UCSD-AML1 (cell line): ENCODE data around the gene DCAF16.
"Not testable (repeated sequence)": the region's sequence is repeated elsewhere in the genome, so short reads cannot be mapped to it uniquely, and the experiment has no call there.

Experiments used
- DNase-seq: peaks from one replicate; lab custom pipeline; 2025; ENCODE audit not compliant: unreplicated experiment; lab: John Stamatoyannopoulos, UW

DCAF16 gene

GRCh38 chr4:17810260-17811077 lies at the start of gene DCAF16, which contains the start of gene NCAPG:
TSS of gene DCAF16 (minus strand) at chr4:17810757. CDS start at chr4:17804141, 6,616 bp downstream.
TSS of gene NCAPG (plus strand) at chr4:17810979. CDS start at chr4:17811078, 99 bp downstream.
- peak; percentile 100 for DNase-seq

GRCh38 chr4:17859793-17860406 lies 49.3 kb upstream of the DCAF16 start:
- no peak for DNase-seq

DNA sequence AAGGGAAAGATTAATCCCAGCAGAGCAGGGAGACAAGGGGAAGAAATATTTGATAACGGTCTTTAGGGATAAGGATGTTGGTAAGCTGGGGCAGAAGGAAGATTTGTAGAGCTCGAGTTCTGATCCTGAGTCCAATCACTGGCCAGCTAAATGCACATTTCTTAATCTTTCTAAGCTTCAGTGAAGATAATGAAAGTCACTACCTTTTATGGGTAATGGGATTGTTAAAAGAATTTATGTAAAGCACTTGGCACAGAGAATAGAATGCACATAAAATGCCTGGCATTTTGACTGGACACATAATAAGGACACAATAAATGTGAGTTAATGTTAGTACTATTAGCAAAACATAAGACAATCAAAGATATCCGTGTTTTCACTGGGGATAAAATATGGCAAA lies 43.5 kb upstream of the DCAF16 start:
- no peak for DNase-seq

- DNase-seq: no peak
Observed at GRCh38 chr4:17851959-17852358, 41.4 kb upstream of the DCAF16 start.

DNA sequence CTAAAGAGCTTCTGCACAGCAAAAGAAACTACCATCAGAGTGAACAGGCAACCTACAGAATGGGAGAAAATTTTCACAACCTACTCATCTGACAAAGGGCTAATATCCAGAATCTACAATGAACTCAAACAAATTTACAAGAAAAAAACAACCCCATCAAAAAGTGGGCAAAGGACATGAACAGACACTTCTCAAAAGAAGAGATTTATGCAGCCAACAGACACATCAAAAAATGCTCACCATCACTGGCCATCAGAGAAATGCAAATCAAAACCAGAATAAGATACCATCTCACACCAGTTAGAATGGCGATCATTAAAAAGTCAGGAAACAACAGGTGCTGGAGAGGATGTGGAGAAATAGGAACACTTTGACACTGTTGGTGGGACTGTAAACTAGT lies 39.7 kb upstream of the DCAF16 start:
- DNase-seq: not testable (repeated sequence)

- no peak for DNase-seq
Observed at GRCh38 chr4:17846266-17846665, 35.7 kb upstream of the DCAF16 start.

DNA sequence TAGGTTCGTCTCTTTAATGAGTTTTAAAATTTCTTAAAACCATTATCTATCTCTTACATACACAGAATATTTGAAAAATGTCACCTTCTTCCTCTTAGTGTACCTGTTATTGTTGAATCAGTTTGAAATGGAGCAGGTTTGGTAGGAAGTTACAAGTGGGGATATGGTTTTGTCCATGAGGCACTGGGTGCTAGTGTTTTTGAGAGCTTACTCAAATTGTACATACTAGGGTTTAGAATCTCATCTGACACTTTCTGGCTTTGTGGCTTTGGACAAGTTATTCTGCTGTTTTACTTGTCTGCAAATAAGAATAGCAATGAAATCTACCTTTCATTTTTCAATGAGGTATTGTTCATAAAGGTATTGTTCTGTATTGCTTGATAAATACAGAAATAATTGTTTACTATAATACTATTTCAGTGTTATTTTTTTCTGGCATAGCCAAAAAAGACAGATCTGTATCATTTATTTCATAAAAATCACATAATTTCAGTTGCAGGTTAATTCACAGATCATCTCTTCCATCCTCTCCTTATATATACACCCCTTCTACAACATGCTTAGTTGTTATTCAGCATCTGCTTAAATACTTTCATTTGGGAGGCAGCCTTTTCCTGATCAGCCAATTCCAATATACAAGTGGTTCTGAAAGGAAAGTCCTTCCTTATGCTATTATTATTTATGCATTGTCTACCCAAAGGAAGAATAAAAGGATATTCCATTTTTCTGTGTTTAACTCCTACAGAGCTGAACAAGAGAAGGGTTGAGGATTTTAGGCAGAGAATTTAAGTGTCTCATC lies 13.5 kb upstream of the DCAF16 start:
- no peak for DNase-seq

GRCh38 chr4:17817027-17817426 lies 6.5 kb upstream of the DCAF16 start:
- no peak for DNase-seq

GRCh38 chr4:17816142-17816541 lies 5.6 kb upstream of the DCAF16 start:
- no peak for DNase-seq

- peak; percentile 17 for DNase-seq
Observed at GRCh38 chr4:17814140-17814539, 3.6 kb upstream of the DCAF16 start.

- no peak for DNase-seq
Observed at GRCh38 chr4:17812801-17813200, 2.2 kb upstream of the DCAF16 start.

DNA sequence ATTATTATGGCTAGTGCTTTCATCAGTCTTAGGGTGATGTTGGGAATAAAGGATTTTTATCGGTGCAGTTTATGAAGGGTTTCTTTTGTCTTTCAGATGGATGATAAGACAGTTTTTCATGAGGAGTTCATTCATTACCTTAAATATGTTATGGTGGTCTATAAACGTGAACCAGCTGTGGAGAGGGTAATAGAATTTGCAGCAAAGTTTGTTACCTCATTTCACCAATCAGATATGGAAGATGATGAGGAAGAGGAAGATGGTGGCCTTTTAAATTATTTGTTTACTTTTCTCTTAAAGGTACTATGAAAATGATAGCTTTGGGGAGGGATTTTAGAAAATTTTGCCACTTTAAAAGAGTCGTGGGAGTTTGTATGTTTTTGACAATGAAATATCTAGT lies 1.6 kb upstream of the DCAF16 start:
- no peak for DNase-seq

DNA sequence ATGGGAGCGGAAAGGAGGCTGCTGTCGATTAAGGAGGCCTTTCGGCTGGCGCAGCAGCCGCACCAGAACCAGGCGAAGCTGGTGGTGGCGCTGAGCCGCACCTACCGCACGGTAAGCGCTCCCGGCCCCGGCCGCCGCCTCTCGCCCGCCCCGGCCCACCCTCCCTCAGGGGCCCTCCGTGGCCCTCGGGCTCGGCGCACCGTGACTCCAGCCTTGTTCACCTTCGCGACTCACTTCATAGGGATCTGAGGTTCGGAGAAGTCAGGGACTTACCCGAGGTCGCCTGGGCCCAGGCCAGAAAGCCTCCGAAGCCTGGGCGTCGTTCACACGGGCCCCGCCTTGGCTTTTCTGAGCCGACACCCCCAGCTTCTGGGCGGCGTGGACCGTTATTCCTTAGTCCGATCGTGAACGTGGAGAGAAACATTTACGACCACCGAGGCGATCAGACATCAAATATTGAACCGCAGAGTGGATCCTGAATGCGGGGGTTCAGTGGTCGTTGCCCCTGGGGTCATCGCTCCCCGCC lies 584 bp upstream of the DCAF16 start:
- DNase-seq: no peak

- no peak for DNase-seq
Observed at GRCh38 chr4:17809667-17810066, 890 bp downstream of the DCAF16 start.

GRCh38 chr4:17807446-17807845 lies 3.1 kb downstream of the DCAF16 start:
- no peak for DNase-seq

DNA sequence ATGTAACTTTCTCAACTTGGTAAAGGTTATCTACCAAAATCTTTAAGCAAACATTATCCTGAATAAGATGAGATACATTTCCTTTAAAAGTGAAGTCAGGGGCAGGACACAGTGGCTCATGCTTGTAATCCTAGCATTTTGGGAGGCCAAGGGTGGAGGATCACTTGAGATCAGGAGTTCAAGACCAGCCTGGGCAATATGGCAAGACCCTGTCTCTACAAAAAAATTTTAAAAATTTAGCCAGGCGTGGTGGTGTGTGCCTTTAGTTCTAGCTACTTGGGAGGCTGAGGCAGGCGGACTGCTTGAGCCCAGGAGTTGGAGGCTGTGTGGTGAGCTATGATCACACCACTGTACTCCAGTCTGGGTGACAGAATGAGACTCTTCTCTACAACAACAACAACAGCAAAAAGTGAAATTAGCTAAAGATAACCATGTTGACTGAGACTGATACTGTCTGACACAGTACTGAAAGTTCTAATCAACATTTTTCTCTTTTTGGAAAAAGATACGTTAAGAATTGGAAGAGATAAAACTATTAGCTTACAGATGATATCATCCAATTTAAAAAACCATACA lies 4.9 kb downstream of the DCAF16 start:
- DNase-seq: no peak

- no peak for DNase-seq
Observed at GRCh38 chr4:17797808-17798207, 12.7 kb downstream of the DCAF16 start.

GRCh38 chr4:17794730-17795129 lies 15.8 kb downstream of the DCAF16 start:
- DNase-seq: no peak

GRCh38 chr4:17788956-17789355 lies 21.6 kb downstream of the DCAF16 start:
- DNase-seq: no peak

DNA sequence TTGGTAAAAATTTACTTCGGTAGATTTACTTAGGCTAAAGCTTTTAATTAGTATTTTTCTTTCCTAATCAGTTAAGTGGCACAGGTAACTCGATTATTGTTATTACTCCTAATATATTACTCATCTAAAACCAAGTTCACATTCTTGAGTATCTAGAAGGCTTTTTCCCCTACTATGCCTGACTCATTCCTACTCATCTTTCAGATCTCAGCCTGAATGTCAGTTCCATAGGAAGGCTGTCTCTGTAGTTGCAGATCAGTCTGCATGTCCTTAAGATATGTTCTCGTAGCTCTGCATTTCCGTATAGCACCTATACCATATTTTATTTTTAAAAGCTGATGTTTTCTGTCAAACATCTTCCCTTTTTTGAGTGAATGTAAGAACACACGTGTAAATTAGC lies 23.2 kb downstream of the DCAF16 start:
- DNase-seq: no peak

DNA sequence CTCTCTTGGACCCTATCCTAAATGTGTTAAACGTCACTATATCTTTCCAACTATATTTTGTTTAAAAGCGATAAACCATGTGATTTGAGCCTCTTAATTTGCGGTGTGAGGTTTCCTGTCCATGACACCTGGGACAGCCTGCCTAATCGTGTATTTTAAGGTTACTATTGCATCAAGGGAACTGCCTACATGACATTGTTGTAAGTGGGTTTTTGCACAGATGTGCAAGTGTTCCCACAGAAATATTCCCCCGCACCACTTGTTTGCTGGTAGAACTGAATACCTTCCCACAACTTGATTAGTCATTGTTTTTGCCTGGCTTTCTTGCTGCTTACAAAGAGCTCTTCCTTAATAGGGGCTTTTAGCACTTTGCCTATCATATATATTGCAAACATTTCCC lies 24.0 kb downstream of the DCAF16 start:
- DNase-seq: no peak
